Nephron (organoid): ENCODE results near the gene LRRIQ4.

Experiments used
- H3K27ac Mint-ChIP-seq, 3 experiments: 2 replicates each; pipeline ENCODE4 v1.8.0; 2020; ENCODE audit warnings: mixed read lengths in 3 of 3, mild to moderate bottlenecking in 2 of 3, moderate library complexity in 1 of 3
- H3K27me3 Mint-ChIP-seq: 2 replicates; pipeline ENCODE4 v1.8.0; 2021; ENCODE audit warnings: low read depth, mild to moderate bottlenecking, moderate library complexity, mixed read lengths
- H3K36me3 Mint-ChIP-seq: 2 replicates; pipeline ENCODE4 v1.8.0; 2020; ENCODE audit warnings: low read depth, mixed read lengths
- H3K4me1 Mint-ChIP-seq: 2 replicates; pipeline ENCODE4 v1.8.0; 2020; ENCODE audit warnings: mixed read lengths
- H3K4me3 Mint-ChIP-seq, 3 experiments: 2 replicates each; pipeline ENCODE4 v1.8.0; 2020; ENCODE audit warnings: mild to moderate bottlenecking in 3 of 3, mixed read lengths in 3 of 3, moderate library complexity in 2 of 3
- H3K9me3 Mint-ChIP-seq: 2 replicates; pipeline ENCODE4 v1.8.0; 2020; ENCODE audit warnings: mixed read lengths
- TF ChIP-seq, protein P1 (sequence below), 3 experiments: fragments of 200-600 bp; sonication (generic); IDR thresholded peaks; one replicate each; pipeline ENCODE4 v1.5.0; 2021; ENCODE audit warnings: antibody characterized with exemption in 3 of 3; ENCODE audit not compliant: unreplicated experiment in 3 of 3

The LRRIQ4 gene

DNA sequence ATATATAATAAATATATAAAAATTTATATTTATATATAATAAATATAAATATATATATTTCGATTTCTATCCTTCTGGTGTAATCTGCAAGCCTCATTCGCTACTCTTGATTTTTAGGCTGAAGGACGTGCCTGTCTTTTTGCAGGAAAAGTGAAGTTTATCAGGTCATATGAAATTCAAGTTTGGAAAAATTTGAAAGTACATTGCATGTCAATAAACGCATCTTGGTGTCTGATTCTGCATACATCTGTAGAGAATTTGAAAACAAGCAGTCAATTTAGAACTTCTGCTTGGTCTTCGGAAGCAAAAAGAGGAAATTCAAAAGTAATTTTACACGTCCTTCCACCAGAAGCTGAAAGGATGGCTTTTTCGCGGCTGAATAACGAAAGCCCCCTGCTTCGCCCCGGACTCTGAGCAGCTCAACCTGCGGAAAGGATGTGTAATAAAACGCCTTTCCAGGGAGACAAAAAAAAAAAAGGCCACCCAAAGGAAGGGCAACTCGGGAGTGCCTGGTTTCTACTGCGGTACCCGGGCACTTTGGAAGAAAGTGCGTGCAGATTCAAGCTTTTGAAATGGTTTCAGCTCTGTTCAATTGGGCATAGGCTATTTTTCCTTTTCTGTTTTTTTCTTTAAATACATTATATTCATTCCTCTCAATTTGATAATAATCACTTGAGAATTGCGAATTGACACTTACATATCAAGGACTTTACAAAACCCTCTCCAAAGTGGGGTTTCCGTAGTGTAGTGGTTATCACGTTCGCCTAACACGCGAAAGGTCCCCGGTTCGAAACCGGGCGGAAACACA is 41.0 kb upstream of the LRRIQ4 start:
- H3K27ac Mint-ChIP-seq: peak overlapping the region; percentile 95 to 98 (median 98)
- peaks cover 34% of the 10 kb centered on the region for H3K4me1 Mint-ChIP-seq
- H3K9me3 Mint-ChIP-seq: no peaks in the 10 kb centered on the region
- no peaks in the 10 kb centered on the region for H3K27me3 Mint-ChIP-seq
- peak overlapping the region; percentile 99 to 100 (median 100) for H3K4me3 Mint-ChIP-seq
- peaks cover 15% of the 10 kb centered on the region for H3K36me3 Mint-ChIP-seq
- TF ChIP-seq, protein P1, sequence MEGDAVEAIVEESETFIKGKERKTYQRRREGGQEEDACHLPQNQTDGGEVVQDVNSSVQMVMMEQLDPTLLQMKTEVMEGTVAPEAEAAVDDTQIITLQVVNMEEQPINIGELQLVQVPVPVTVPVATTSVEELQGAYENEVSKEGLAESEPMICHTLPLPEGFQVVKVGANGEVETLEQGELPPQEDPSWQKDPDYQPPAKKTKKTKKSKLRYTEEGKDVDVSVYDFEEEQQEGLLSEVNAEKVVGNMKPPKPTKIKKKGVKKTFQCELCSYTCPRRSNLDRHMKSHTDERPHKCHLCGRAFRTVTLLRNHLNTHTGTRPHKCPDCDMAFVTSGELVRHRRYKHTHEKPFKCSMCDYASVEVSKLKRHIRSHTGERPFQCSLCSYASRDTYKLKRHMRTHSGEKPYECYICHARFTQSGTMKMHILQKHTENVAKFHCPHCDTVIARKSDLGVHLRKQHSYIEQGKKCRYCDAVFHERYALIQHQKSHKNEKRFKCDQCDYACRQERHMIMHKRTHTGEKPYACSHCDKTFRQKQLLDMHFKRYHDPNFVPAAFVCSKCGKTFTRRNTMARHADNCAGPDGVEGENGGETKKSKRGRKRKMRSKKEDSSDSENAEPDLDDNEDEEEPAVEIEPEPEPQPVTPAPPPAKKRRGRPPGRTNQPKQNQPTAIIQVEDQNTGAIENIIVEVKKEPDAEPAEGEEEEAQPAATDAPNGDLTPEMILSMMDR (IDR thresholded peaks at IDR 0.05; ENCODE audit: unreplicated experiment in 3 of 3): no peak

- Mint-ChIP-seq H3K4me3 (peak overlapping the region; percentile 99 to 100 (median 100)), H3K27ac (peak overlapping the region; percentile 95 to 98 (median 98)), H3K4me1 (peaks cover 34% of the 10 kb centered on the region), H3K36me3 (peaks cover 22% of the 10 kb centered on the region), H3K27me3 (no peaks in the 10 kb centered on the region), H3K9me3 (no peaks in the 10 kb centered on the region)
- TF ChIP-seq, protein P1 (IDR thresholded peaks at IDR 0.05; ENCODE audit: unreplicated experiment in 3 of 3): no peak
These were observed 40.3 kb upstream of the LRRIQ4 start for GRCh38 chr3:169772305-169772896.

GRCh38 chr3:169772897-169773816 is 39.5 kb upstream of the LRRIQ4 start, which contains the start of gene MYNN:
Gene MYNN (plus strand): TSS chr3:169773396. CDS start chr3:169774296, 900 bp downstream.
- H3K4me3 Mint-ChIP-seq: peak within 1 kb of the TSS; percentile 99 to 100 (median 100)
- H3K27me3 Mint-ChIP-seq: no peaks in the 10 kb centered on the region
- TF ChIP-seq, protein P1 (IDR thresholded peaks at IDR 0.05; ENCODE audit: unreplicated experiment in 3 of 3): peak in 1 of 3 experiments; percentile 31
- H3K9me3 Mint-ChIP-seq: no peaks in the 10 kb centered on the region
- H3K36me3 Mint-ChIP-seq: peaks cover 26% of the 10 kb centered on the region
- peaks cover 34% of the 10 kb centered on the region for H3K4me1 Mint-ChIP-seq
- peak within 1 kb of the TSS; percentile 95 to 98 (median 98) for H3K27ac Mint-ChIP-seq

- H3K27ac Mint-ChIP-seq: peak overlapping the region; percentile 95 to 98 (median 98)
- TF ChIP-seq, protein P1 (IDR thresholded peaks at IDR 0.05; ENCODE audit: unreplicated experiment in 3 of 3): no peak
- peak overlapping the region; percentile 99 to 100 (median 100) for H3K4me3 Mint-ChIP-seq
- no peaks in the 10 kb centered on the region for H3K9me3 Mint-ChIP-seq
- peaks cover 33% of the 10 kb centered on the region for H3K36me3 Mint-ChIP-seq
- peaks cover 34% of the 10 kb centered on the region for H3K4me1 Mint-ChIP-seq
- no peaks in the 10 kb centered on the region for H3K27me3 Mint-ChIP-seq
These were observed 38.5 kb upstream of the LRRIQ4 start for GRCh38 chr3:169774186-169774585.

- H3K9me3 Mint-ChIP-seq: no peaks in the 10 kb centered on the region
- H3K4me3 Mint-ChIP-seq: no peak overlapping the region
These were observed 34.8 kb upstream of the LRRIQ4 start for GRCh38 chr3:169777822-169778221.

More at GRCh38 chr3:169777822-169778221, 34.8 kb upstream of the LRRIQ4 start:
- no peak overlapping the region for H3K27ac Mint-ChIP-seq
- H3K4me1 Mint-ChIP-seq: peaks cover 22% of the 10 kb centered on the region
- H3K27me3 Mint-ChIP-seq: no peaks in the 10 kb centered on the region
- peaks cover 58% of the 10 kb centered on the region for H3K36me3 Mint-ChIP-seq
- TF ChIP-seq, protein P1 (IDR thresholded peaks at IDR 0.05; ENCODE audit: unreplicated experiment in 3 of 3): no peak
